ENCODE data around the gene SNX30.

Gene SNX30

DNA sequence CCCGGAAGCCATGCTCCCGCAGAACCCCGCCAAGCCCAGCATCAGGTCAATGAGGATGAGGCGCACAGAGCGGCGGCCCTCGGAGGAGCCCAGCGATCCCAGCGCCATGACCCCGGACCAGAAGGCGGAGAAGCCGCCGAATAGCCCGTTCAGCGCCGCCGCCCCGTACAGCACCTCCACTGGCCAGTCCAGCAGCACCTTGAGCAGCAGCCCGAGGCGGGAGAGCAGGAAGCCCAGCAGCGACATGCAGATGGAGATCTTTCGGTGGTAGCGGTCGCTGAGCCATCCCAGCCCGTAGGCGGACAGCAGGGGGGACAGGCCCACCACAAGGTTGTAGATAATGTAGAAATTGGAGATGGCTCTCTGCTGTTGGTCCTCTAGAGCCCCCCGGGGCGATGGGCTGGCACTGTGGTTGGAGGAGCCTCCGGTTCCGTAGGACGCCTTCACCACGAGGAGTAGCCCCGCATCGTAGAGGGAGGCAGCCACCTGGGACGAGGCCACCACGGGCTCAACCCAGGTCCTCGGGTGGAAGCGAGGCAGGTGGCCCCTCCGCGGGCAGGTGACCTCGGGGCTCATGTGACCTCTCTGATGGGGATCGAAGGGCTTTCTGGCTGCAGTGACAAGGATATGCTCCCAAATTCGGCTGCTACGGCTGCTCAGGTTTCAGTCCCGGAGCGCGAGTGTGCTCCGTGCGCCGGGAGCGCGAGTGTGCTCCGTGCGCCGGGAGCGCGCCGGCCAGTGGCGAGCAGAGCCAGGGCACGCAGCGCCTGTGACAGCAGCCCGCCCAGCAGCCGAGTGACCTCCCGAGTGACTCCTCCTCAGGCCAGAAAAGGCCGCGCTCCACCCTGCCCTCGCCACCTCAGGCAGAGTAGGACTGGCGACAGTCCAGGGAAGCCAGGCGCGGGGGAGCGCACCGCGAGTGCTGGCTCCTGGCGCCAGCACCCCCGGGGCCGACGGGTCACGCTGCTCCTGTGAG is 139.8 kb downstream of the SNX30 start, which contains the start of gene SLC46A2:
Gene SLC46A2 (minus strand): TSS at position 771 of the 976 bp plus-strand sequence. CDS start 195 bp downstream, at position 576.
- Mint-ChIP-seq H3K4me3 (no peak within 1 kb of the TSS), H3K4me1 (no peaks in the 10 kb centered on the region), H3K27me3 (peaks cover 58% of the 10 kb centered on the region), H3K27ac (no peak within 1 kb of the TSS), H3K9me3 (no peaks in the 10 kb centered on the region), H3K36me3 (no peaks in the 10 kb centered on the region)
- DNase-seq: no peak
- CTCF ChIA-PET: no interaction called here

DNA sequence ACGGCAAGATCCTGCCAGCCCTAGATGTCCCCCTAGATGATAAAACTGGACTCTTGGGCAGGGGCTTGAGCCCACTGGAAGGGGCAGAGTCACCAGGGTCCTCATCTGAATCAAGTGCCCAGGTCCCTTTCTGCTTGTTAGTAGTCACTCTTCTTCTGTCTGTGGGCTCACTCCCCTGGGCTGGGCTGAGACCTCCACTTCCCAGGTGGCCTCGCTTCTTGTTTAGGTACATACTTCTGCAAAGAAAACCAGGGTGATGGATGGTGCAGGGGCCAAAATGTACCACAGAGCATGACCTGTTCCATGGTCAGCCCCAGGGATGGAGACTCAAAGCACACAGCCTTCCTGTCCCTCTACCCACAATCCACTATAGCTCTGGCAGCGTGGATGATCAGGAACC is 141.0 kb downstream of the SNX30 start:
- Mint-ChIP-seq H3K36me3 (no peaks in the 10 kb centered on the region), H3K27ac (no peak overlapping the region), H3K9me3 (no peaks in the 10 kb centered on the region), H3K4me3 (no peak overlapping the region), H3K27me3 (peaks cover 62% of the 10 kb centered on the region), H3K4me1 (peaks cover 4% of the 10 kb centered on the region)
- CTCF ChIA-PET: no interaction called here
- DNase-seq: no peak

DNA sequence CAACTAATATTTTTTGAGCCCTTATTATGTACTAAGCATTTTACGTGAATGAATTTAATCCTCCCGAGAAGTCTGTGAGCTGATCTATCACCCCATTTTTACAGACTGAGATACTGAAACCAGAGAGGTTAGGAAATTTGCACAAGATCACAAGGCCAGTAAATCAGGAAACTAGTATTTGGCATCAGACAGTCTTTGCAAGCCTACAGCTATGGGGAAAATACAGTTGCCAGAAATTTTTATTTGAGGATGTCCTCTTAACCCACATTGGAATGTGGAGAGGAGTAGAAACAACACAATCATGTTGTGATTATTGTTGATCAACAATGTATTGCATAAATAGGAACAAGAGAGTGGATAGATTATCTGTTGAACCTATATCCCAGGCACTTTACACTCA is 142.4 kb downstream of the SNX30 start:
- H3K9me3 Mint-ChIP-seq: no peaks in the 10 kb centered on the region
- H3K27me3 Mint-ChIP-seq: peaks cover 67% of the 10 kb centered on the region
- CTCF ChIA-PET: interaction anchor here (0.6 to 0.9 kb wide), 2 partner anchors 10 to 442 kb away, joined by 3 to 7 read pairs; no protein-coding TSS in a partner anchor

DNA sequence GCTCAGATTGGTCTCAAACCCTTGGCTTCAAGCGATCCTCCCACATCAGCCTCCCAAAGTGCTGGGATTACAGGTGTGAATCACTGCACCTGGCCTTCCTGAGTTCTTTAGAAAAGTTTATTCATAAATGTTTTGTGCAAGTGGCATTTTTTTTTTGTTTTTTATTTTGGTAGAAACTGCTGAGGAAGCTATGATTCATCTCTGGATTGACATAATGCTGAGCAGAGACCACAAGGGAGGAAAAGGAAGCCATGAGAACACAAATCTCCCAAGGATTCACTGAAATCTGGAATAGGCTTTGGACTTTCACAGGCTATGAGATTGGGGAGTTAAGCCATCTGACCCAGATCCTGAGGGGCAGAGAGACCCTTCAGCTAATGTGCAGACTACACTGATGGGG is 143.5 kb downstream of the SNX30 start:
- CTCF ChIA-PET: interaction anchor here (0.7 to 1.7 kb wide), 2 partner anchors 9 to 179 kb away, joined by 4 to 5 read pairs; no protein-coding TSS in a partner anchor
- H3K4me3 Mint-ChIP-seq: no peak overlapping the region
- no peak for DNase-seq
- H3K27me3 Mint-ChIP-seq: peaks cover 75% of the 10 kb centered on the region
- no peaks in the 10 kb centered on the region for H3K36me3 Mint-ChIP-seq
- no peak overlapping the region for H3K27ac Mint-ChIP-seq
- peaks cover 10% of the 10 kb centered on the region for H3K4me1 Mint-ChIP-seq
- no peaks in the 10 kb centered on the region for H3K9me3 Mint-ChIP-seq

More for the DNA sequence above, 142.4 kb downstream of the SNX30 start:
- Mint-ChIP-seq H3K4me3 (no peak overlapping the region), H3K27ac (no peak overlapping the region), H3K36me3 (no peaks in the 10 kb centered on the region), H3K4me1 (peaks cover 4% of the 10 kb centered on the region)
- DNase-seq: no peak

DNA sequence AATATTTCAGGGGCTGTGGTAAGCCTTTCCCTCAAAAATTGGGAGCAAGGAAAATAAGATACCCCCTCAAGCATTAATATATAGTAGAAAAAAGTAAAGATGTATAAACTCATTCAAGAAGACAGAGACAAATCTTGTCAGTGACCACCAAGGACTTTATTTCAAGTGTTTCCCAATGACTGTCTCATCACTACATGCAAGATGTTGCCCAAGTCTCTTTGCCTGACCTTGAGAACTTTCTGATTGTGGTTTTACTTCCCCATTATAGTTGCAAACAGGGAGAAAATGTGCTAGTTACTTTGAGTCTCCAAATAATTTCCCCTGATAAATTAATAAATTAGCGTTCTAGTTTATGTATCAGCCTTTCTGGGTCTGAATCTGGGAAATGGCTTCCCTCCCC is 144.1 kb downstream of the SNX30 start:
- CTCF ChIA-PET: interaction anchor here (1.7 kb wide), 1 partner anchor 8 kb away, joined by 5 read pairs; no protein-coding TSS in a partner anchor
- H3K4me1 Mint-ChIP-seq: peaks cover 12% of the 10 kb centered on the region
- no peak overlapping the region for H3K4me3 Mint-ChIP-seq
- peaks cover 71% of the 10 kb centered on the region for H3K27me3 Mint-ChIP-seq
- no peaks in the 10 kb centered on the region for H3K9me3 Mint-ChIP-seq
- DNase-seq: no peak
- no peaks in the 10 kb centered on the region for H3K36me3 Mint-ChIP-seq
- H3K27ac Mint-ChIP-seq: no peak overlapping the region

DNA sequence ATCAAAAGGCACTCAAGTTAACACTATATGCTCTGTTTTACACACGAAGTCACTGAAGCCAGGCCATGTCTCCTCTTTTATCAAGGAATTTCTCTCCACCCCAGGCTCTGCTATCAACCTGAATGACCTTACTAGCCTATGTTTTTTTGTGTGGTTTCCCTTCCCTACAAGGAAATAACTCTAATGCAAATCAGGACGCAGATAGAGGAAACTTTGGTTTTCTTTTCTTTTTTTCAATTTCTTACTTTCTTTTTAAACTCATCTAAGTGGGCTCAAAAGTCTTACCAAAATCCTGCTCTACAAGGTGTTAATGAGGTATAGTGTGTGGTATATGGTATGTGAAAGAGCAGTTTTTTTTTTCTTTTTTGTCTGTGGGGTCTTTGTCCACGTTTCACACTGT is 145.6 kb downstream of the SNX30 start:
- no peak overlapping the region for H3K4me3 Mint-ChIP-seq

DNA sequence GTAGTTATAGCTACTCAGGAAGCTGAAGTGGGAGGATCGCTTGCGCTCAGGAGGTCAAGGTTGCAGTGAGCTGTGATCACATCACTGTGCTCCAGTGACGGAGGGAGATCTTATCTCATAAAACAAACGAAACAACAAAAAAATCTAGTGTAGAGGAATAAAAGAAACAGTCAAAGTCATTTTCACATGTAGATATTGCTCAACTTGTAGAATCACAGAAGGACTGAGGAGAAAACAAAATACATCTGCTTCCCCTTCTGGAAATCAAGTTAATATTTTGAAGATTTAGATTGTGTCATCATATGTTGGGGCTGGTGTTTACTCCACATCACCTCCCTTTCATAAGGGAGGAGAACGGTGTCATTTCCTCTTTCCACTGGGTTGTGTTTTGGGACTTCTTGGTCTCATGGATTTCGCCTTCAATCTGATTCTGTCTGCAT is 148.3 kb downstream of the SNX30 start:
- H3K27me3 Mint-ChIP-seq: peaks cover 38% of the 10 kb centered on the region
- no peak overlapping the region for H3K27ac Mint-ChIP-seq
- no peak overlapping the region for H3K4me3 Mint-ChIP-seq
- H3K4me1 Mint-ChIP-seq: peaks cover 12% of the 10 kb centered on the region
- no peaks in the 10 kb centered on the region for H3K36me3 Mint-ChIP-seq
- CTCF ChIA-PET: no interaction called here
- no peak for DNase-seq
- no peaks in the 10 kb centered on the region for H3K9me3 Mint-ChIP-seq

More for the DNA sequence above, 145.6 kb downstream of the SNX30 start:
- H3K4me1 Mint-ChIP-seq: peaks cover 12% of the 10 kb centered on the region
- H3K36me3 Mint-ChIP-seq: no peaks in the 10 kb centered on the region
- CTCF ChIA-PET: no interaction called here
- no peaks in the 10 kb centered on the region for H3K9me3 Mint-ChIP-seq
- peaks cover 57% of the 10 kb centered on the region for H3K27me3 Mint-ChIP-seq
- no peak for DNase-seq
- no peak overlapping the region for H3K27ac Mint-ChIP-seq

DNA sequence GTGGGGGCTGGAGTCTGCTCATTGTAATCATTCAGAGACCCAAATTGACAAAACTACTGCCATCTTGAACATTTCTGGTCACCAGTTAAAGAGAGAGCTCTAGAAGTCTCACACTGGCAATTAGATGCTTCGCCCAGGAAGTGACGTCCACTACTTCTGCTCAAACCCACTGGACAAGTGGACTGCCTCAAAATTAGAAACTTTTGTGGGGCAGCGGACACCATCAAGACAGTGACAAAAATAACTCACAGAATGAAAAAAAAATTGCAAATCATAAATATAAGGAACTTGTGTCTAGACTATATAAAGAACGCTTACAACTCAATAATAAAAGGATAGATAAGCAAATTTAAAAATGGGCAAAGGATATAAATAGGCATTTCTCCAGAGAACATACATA is 149.9 kb downstream of the SNX30 start:
- Mint-ChIP-seq H3K27ac (no peak overlapping the region), H3K4me3 (no peak overlapping the region), H3K9me3 (no peaks in the 10 kb centered on the region), H3K27me3 (peaks cover 38% of the 10 kb centered on the region), H3K4me1 (peaks cover 12% of the 10 kb centered on the region), H3K36me3 (no peaks in the 10 kb centered on the region)
- no peak for DNase-seq
- CTCF ChIA-PET: no interaction called here

DNA sequence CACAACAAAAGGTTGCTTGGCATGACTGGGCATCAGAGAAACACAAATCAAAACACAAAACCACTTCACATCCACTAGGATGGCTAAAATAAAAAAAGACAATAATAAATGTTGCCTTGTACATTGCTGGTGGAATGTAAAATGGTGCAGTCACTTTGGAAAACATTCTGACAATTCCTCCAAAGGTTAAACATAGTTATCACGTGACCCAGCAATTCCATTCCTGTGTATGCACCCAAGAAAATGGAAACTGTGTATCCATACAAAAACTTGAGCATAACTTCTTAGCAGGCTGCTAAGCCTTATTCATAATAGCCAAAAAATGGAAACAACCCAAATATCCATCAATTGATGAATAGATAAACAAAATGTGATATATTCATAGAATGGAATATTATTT is 150.3 kb downstream of the SNX30 start:
- CTCF ChIA-PET: interaction anchor here (3.4 kb wide), 1 partner anchor 55 kb away, joined by 51 read pairs; no protein-coding TSS in a partner anchor
- Mint-ChIP-seq H3K4me3 (no peak overlapping the region), H3K36me3 (no peaks in the 10 kb centered on the region), H3K4me1 (peaks cover 12% of the 10 kb centered on the region), H3K27me3 (peaks cover 38% of the 10 kb centered on the region), H3K9me3 (no peaks in the 10 kb centered on the region), H3K27ac (no peak overlapping the region)
- no peak for DNase-seq

DNA sequence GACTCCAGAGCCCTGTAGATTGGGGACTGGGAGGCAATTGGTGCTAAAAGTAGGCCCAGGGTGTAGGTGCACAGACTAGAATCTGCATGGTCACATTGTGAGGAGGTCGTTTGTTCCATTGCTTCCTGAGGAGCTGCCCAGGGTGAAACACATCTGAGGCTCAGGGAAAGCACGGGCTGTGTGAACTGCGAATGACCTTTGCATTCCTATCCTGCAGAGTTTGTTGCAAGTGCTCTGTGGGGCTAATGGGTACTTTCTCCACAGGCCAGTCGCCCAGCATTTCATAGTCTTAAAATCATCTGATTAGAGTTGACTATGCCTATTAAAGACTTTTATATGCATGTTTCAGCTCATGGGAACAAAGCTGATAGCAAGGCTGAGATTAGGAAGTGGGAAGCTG is 154.5 kb downstream of the SNX30 start:
- no peaks in the 10 kb centered on the region for H3K36me3 Mint-ChIP-seq
- H3K27ac Mint-ChIP-seq: no peak overlapping the region
- peaks cover 21% of the 10 kb centered on the region for H3K27me3 Mint-ChIP-seq
- H3K4me3 Mint-ChIP-seq: no peak overlapping the region
- CTCF ChIA-PET: interaction anchor here (0.6 to 3.6 kb wide), 3 partner anchors 36 to 1293 kb away, joined by 3 to 33 read pairs (median 3); no protein-coding TSS in a partner anchor
- H3K9me3 Mint-ChIP-seq: no peaks in the 10 kb centered on the region
- H3K4me1 Mint-ChIP-seq: no peaks in the 10 kb centered on the region
- no peak for DNase-seq

DNA sequence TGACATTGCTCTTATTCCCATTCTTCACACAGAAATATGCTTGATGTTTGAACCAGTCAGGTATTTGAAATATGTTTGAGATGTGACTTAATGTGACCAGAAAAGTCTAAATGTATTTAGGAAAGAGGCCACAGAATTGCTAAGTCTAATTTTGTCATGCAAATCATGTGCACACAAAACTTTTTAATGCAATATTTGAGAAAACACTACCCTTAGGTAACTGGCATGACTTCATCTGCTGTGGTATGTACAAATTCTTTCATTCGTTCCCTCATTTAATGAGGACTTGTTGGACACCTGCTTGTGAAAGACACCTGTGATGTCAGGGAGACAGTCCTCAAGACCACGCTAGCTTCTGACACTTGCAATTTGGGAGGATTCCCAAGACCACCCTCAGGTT is 161.2 kb downstream of the SNX30 start:
- Mint-ChIP-seq H3K9me3 (no peaks in the 10 kb centered on the region), H3K4me3 (no peak overlapping the region)
- CTCF ChIA-PET: interaction anchor here (1.1 kb wide), 1 partner anchor 9 kb away, joined by 5 read pairs; no protein-coding TSS in a partner anchor

DNA sequence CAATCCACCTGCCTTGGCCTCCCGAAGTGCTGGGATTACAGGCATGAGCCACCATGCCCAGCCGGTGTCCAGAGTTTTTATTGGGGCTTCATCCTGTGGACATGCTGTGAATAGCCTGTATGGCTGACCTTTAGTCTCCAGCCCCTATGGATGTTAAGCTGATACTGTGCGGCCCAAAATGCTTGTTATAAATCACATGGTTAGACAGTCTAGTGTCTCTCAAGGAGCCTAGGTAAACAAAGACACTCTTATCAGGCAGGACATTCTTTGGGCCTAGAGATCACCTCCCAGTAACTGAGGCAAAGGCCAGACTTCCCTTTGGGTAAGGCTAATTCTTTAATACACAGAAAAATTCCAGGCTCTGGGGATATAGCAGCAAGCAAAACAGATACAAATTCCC is 162.1 kb downstream of the SNX30 start:
- Mint-ChIP-seq H3K27me3 (peaks cover 4% of the 10 kb centered on the region), H3K4me1 (no peaks in the 10 kb centered on the region), H3K9me3 (no peaks in the 10 kb centered on the region), H3K27ac (no peak overlapping the region), H3K4me3 (no peak overlapping the region), H3K36me3 (no peaks in the 10 kb centered on the region)
- CTCF ChIA-PET: interaction anchor here (2.1 kb wide), 1 partner anchor 10 kb away, joined by 9 read pairs; no protein-coding TSS in a partner anchor
- DNase-seq: no peak

More for the DNA sequence above, 161.2 kb downstream of the SNX30 start:
- no peaks in the 10 kb centered on the region for H3K36me3 Mint-ChIP-seq
- H3K27me3 Mint-ChIP-seq: peaks cover 7% of the 10 kb centered on the region
- DNase-seq: no peak
- no peak overlapping the region for H3K27ac Mint-ChIP-seq
- no peaks in the 10 kb centered on the region for H3K4me1 Mint-ChIP-seq

DNA sequence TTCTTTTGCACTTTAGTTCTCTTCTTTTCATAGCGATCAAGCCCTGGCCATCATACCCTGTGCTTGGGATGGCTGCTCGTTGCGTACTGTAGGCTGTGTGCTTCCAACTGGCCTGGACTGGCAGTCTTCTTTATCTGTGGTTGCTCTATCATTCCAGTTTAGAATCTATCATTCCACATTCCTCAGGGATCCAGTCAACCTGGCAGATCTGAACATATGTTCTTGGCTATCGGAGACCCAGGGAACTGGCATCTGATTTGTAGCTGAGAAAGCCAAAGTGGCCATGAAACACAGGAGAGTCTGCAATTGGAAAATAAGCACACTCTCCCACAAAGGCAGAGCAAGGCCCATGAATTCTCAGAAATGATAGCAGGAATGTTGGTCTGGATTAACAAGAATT is 162.8 kb downstream of the SNX30 start:
- Mint-ChIP-seq H3K4me3 (no peak overlapping the region), H3K36me3 (no peaks in the 10 kb centered on the region), H3K27me3 (peaks cover 2% of the 10 kb centered on the region), H3K4me1 (no peaks in the 10 kb centered on the region), H3K27ac (no peak overlapping the region), H3K9me3 (no peaks in the 10 kb centered on the region)
- no peak for DNase-seq
- CTCF ChIA-PET: interaction anchor here (2.1 kb wide), 1 partner anchor 10 kb away, joined by 9 read pairs; no protein-coding TSS in a partner anchor

DNA sequence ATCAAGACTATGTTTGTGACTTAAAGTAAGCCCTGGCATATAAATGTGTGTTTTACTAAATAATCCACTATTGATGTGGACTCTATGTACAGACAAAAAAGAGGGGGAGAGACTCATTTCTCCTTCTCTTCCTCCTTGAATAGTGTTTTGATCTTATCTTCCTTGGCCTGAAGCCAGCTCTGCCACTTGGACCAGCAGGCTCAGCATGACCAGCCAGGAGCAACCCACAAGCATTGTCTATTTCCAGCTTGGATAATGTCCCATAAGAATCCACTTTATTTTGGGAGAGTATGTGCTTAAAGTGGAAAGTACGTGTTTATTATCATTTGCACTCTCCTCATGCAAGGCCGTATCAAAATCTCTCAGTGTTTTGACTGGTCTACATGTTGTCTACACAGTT is 164.0 kb downstream of the SNX30 start:
- no peak overlapping the region for H3K4me3 Mint-ChIP-seq
- H3K4me1 Mint-ChIP-seq: no peaks in the 10 kb centered on the region
- H3K9me3 Mint-ChIP-seq: no peaks in the 10 kb centered on the region
- no peaks in the 10 kb centered on the region for H3K27me3 Mint-ChIP-seq
- CTCF ChIA-PET: interaction anchor here (2.1 kb wide), 1 partner anchor 11 kb away, joined by 9 read pairs; no protein-coding TSS in a partner anchor
- H3K36me3 Mint-ChIP-seq: no peaks in the 10 kb centered on the region
- DNase-seq: no peak
- no peak overlapping the region for H3K27ac Mint-ChIP-seq
